ENCODE data around the gene ZNF511.

The ZNF511 gene

GRCh38 chr10:133274751-133275683 lies 33.7 kb upstream of the ZNF511 start:
- DNase-seq = peak; percentile 77

- peak; percentile 38 for DNase-seq
Observed at GRCh38 chr10:133275684-133276092, 33.0 kb upstream of the ZNF511 start.

- no peak for DNase-seq
Observed at GRCh38 chr10:133276100-133276434, 32.6 kb upstream of the ZNF511 start.

- DNase-seq = peak; percentile 70
Observed at GRCh38 chr10:133276435-133277201, 32.1 kb upstream of the ZNF511 start, which contains the start of gene ADAM8. Gene ADAM8, minus strand, starts transcription at chr10:133276868. Its CDS starts 51 bp downstream, at chr10:133276817.

- no peak for DNase-seq
Observed at GRCh38 chr10:133277277-133277992, 31.3 kb upstream of the ZNF511 start.

GRCh38 chr10:133277993-133278576 lies 30.6 kb upstream of the ZNF511 start:
- DNase-seq = no peak

GRCh38 chr10:133278577-133279265 lies 30.0 kb upstream of the ZNF511 start:
- DNase-seq = no peak

GRCh38 chr10:133279326-133280226 lies 29.1 kb upstream of the ZNF511 start:
- DNase-seq = no peak

GRCh38 chr10:133280391-133281059 lies 28.2 kb upstream of the ZNF511 start:
- DNase-seq = no peak

GRCh38 chr10:133281084-133281483 lies 27.6 kb upstream of the ZNF511 start:
- no peak for DNase-seq

- DNase-seq = no peak
Observed at GRCh38 chr10:133281628-133282372, 26.9 kb upstream of the ZNF511 start.

- no peak for DNase-seq
Observed at GRCh38 chr10:133282846-133283390, 25.8 kb upstream of the ZNF511 start.

- no peak for DNase-seq
Observed at GRCh38 chr10:133283931-133284330, 24.8 kb upstream of the ZNF511 start.

GRCh38 chr10:133285217-133285616 lies 23.5 kb upstream of the ZNF511 start:
- no peak for DNase-seq

GRCh38 chr10:133286366-133286765 lies 22.3 kb upstream of the ZNF511 start:
- no peak for DNase-seq

- DNase-seq = no peak
Observed at GRCh38 chr10:133287832-133288500, 20.7 kb upstream of the ZNF511 start.

GRCh38 chr10:133289761-133290160 lies 19.0 kb upstream of the ZNF511 start:
- DNase-seq = no peak

GRCh38 chr10:133292919-133293809 lies 15.6 kb upstream of the ZNF511 start:
- DNase-seq = no peak
